ENCODE data around the gene SLC6A3.
A peak's percentile ranks its signal among the peaks of the same experiment; 100 is the strongest.

SLC6A3 gene

GRCh38 chr5:1344975-1345838, 100.0 kb downstream of the SLC6A3 start, which contains the start of gene CLPTM1L:
CLPTM1L (minus strand) TSS chr5:1345099; CDS start chr5:1344841, 258 bp downstream.
- peak; percentile 83 for DNase-seq

GRCh38 chr5:1343931-1344901, 101.0 kb downstream of the SLC6A3 start:
- peak; percentile 14 for DNase-seq

- DNase-seq: no peak
These were observed 101.9 kb downstream of the SLC6A3 start for GRCh38 chr5:1343315-1343751.
